ENCODE data around the gene FAM161A.

Gene FAM161A

GRCh38 chr2:61775956-61776570 is 77.8 kb downstream of the FAM161A start:
- DNase-seq = no peak
